BLaER1 (cell line): ENCODE data around the gene IP6K1.
A peak's percentile ranks its signal among the peaks of the same experiment; 100 is the strongest.
"Not testable (repeated sequence)": the region's sequence is repeated elsewhere in the genome, so short reads cannot be mapped to it uniquely, and the experiment has no call there.

Experiments
- H3K27ac ChIP-seq: shearing (Covaris generic); formaldehyde crosslinking; 2 replicates; pipeline ENCODE4 v1.8.1; 2022
- H3K27me3 ChIP-seq: shearing (Covaris generic); formaldehyde crosslinking; 2 replicates; pipeline ENCODE4 v1.8.1; 2022
- H3K36me3 ChIP-seq: shearing (Covaris generic); formaldehyde crosslinking; 2 replicates; pipeline ENCODE4 v1.8.1; 2022
- H3K4me1 ChIP-seq: shearing (Covaris generic); formaldehyde crosslinking; 2 replicates; pipeline ENCODE4 v1.8.1; 2022
- H3K4me2 ChIP-seq: shearing (Covaris generic); formaldehyde crosslinking; 2 replicates; pipeline ENCODE4 v1.8.1; 2022
- H3K4me3 ChIP-seq: shearing (Covaris generic); formaldehyde crosslinking; 2 replicates; pipeline ENCODE4 v1.8.1; 2022
- H3K9ac ChIP-seq: shearing (Covaris generic); formaldehyde crosslinking; 2 replicates; pipeline ENCODE4 v1.8.1; 2022
- H3K9me3 ChIP-seq: shearing (Covaris generic); formaldehyde crosslinking; 2 replicates; pipeline ENCODE4 v1.8.1; 2022
- H4K20me1 ChIP-seq: shearing (Covaris generic); formaldehyde crosslinking; 2 replicates; pipeline ENCODE4 v1.8.1; 2022
- Cebpa-rat ChIP-seq: shearing (Covaris generic); IDR thresholded peaks from 2 replicates; pipeline ENCODE4 v1.8.1; 2022

The IP6K1 gene

DNA sequence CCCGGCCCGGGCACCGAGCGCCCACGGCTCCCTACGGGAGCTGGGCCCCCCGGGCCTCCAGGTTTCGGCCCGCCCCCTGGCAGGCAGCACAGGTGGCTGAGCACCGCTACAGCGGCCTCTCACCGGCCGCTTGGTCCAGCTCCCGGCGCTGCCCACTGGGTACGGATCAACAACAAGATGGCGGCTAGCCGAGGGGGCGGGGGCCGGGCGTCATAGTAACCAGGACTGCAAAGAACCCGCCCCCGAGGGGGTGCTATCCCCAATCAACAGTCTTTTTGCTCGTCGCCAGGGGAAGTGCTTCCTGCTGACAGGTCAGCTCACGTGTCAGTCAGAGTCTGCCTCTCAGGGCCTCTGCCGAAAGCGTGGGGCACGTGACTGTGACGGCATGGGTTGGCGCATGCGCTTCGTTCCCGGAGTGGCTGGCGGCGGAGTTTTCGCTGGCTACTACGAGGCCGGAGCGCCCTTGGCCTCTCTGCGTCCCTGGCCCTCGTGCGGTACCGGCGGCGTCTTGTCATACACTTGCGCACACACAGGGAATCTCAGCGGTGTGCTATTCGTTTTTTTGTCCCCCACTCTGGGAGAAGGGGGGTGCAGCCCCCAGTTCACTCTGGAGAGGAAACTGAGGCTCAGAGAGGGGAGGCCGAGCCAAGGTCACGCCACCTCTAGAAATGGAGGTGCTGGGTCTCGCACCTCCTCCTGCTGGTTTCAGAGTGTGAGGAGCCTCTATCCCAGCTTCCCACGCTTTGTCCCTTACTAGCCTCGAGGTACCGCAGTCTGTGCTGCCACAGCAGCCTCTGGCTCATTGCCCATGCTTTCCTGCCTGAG, at the start of gene IP6K1:
IP6K1 (minus strand) TSS at position 186 of the 825 bp plus-strand sequence. CDS start 38,502 bp downstream, outside the sequence.
- H3K4me1 ChIP-seq: peaks cover 62% of the 10 kb centered on the region
- H3K36me3 ChIP-seq: peaks cover 27% of the 10 kb centered on the region
- no peaks in the 10 kb centered on the region for H3K27me3 ChIP-seq
- no peak for TF ChIP-seq Cebpa-rat
- peak within 1 kb of the TSS; percentile 96 for H3K4me3 ChIP-seq
- H3K4me2 ChIP-seq: peak within 1 kb of the TSS; percentile 99
- H3K9ac ChIP-seq: peak within 1 kb of the TSS; percentile 92
- H3K9me3 ChIP-seq: no peaks in the 10 kb centered on the region
- H3K27ac ChIP-seq: peak within 1 kb of the TSS; percentile 92
- H4K20me1 ChIP-seq: peaks cover 31% of the 10 kb centered on the region; the same call in 1 of the 2 replicates

DNA sequence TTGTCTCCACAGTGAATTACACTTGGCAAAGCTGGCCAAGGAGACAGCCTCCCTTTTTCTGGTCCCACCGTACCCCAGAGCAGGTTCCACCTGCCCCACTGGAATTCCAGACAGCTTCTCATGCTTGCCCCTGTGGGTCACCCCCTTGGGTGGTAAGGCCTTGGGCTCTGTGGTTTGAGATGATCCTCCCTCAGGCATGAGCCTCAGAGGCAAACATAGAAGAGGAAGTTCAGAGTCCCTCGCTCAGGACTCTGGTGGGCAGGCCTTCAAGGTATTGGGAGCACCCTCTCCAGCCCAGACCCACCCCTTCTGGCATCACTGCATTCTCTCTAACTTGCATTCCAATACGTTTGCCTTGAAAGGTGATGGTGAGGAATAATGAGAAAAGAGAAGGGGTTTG, 45.0 kb upstream of the IP6K1 start:
- H3K36me3 ChIP-seq: peaks cover 84% of the 10 kb centered on the region

DNA sequence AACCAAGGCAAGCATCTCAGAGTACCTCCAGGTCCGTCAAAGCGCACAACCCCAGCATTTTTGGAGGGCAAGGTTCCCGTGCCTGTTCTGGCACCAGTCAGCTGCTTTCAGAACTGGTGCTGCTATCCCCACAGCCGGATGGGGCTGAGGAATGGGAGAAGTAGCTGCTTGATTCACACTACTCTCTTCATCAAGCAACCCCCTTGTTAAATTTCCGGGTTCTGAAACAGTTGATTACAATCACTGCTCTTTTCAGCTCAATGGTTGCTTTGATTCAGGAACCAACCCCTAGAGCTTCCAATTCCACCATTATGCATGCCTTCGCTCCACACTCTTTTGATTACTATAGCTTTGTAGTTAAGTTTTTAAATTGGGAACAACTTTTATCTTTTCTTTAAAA, 39.7 kb upstream of the IP6K1 start:
- no peak for TF ChIP-seq Cebpa-rat
- H3K9ac ChIP-seq: no peak overlapping the region
- no peaks in the 10 kb centered on the region for H4K20me1 ChIP-seq
- peaks cover 40% of the 10 kb centered on the region for H3K36me3 ChIP-seq
- H3K4me1 ChIP-seq: peaks cover 5% of the 10 kb centered on the region; the same call in 1 of the 2 replicates
- no peak overlapping the region for H3K27ac ChIP-seq
- H3K9me3 ChIP-seq: no peaks in the 10 kb centered on the region
- H3K27me3 ChIP-seq: no peaks in the 10 kb centered on the region
- H3K4me2 ChIP-seq: no peak overlapping the region
- no peak overlapping the region for H3K4me3 ChIP-seq

More for the DNA sequence above, 45.0 kb upstream of the IP6K1 start:
- H3K27ac ChIP-seq: no peak overlapping the region
- no peaks in the 10 kb centered on the region for H3K27me3 ChIP-seq
- TF ChIP-seq Cebpa-rat: no peak
- no peak overlapping the region for H3K4me3 ChIP-seq
- peaks cover 10% of the 10 kb centered on the region; the same call in 1 of the 2 replicates for H3K4me1 ChIP-seq
- H3K9me3 ChIP-seq: no peaks in the 10 kb centered on the region
- no peaks in the 10 kb centered on the region for H4K20me1 ChIP-seq
- H3K9ac ChIP-seq: no peak overlapping the region
- H3K4me2 ChIP-seq: peak overlapping the region; percentile 1; the same call in 1 of the 2 replicates

DNA sequence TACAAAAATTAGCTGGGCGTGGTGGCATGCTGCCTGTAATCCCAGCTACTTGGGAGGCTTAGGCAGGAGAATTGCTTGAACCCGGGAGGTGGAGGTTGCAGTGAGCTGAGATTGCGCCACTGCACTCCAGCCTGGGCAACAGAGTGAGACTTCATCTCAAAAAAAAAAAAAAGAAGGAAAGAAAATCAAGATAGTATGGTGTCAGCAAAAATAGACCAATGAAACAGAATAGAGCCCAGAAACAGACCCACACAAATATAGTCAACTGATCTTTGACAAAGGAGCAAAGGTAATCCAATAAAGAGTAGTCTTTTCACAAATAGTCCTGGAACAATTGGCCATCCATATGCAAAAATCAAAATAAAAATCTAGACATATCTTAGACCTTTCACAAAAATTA, 36.8 kb upstream of the IP6K1 start:
- not testable (repeated sequence) for H3K27me3 ChIP-seq, H4K20me1 ChIP-seq, H3K4me1 ChIP-seq, H3K4me3 ChIP-seq, H3K9me3 ChIP-seq, H3K27ac ChIP-seq, H3K4me2 ChIP-seq, H3K9ac ChIP-seq
- H3K36me3 ChIP-seq: peaks cover 11% of the 10 kb centered on the region

DNA sequence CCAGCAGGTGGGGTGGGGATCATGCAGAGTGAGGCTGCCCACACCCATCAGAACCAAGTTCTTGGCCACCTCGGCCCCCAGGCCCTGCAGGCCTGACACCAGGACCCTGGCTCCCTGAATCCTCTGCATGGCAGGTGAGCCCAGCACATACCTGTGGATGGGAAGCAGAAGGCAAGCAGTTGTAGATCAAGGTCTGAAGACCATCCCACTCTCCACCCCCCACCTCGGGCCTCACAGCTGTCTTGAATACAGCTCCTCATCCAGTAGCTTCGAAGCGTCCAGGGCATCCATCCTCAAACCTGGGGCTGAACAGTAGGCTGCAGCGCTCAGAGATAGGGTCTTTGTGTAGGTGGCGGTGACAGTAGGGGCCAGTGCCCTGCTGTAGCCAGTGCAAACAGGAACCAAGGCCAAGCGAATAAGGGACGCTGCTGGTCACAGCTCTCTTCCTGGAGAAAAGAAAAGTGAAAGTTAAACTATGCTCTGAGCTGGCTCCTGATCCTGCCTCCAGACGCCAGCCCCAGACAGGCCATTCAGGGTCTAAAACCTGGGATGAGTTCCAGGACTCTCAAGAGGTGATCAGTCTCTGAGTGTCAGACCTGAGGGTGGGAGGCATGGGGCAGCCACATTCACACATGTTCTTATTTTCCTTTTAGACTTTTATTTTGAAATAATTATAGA, 27.3 kb upstream of the IP6K1 start, which contains the start of gene UBA7:
UBA7 (minus strand) TSS at position 457 of the 678 bp plus-strand sequence; CDS start at position 291, 166 bp downstream.
- Histone ChIP-seq H3K4me3 (peak within 1 kb of the TSS; percentile 62), H3K4me2 (peak within 1 kb of the TSS; percentile 97), H3K4me1 (peaks cover 84% of the 10 kb centered on the region)

DNA sequence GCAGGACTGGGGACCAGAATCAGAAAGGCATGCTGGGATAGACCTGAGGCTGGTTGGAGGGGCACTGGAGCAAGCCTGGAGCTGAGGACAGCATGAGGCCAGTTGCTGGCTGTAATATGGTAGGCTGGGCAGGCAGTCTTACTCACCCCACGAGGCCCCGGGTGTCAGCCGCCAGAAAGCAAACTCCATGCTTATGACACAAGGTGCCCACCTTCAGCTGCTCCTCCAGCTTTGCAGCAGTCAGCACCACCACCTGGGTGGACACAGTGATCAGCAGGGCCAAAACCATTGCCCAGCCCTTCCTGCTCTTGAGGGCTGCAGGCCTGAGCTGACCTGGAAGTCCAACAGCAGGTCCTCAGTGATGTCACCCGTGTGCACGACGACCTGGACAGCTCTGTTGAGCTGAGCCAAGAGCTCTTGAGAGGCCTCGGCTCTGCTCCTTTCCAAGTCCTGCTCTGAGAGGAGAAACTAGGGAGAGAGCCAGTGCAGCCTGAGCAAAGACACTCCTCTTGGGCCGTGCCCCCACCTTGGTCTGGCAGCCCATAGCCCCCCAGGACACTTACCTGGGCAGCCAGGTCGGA, 26.7 kb upstream of the IP6K1 start:
- H3K4me3 ChIP-seq: peak overlapping the region; percentile 62
- H4K20me1 ChIP-seq: no peaks in the 10 kb centered on the region
- H3K27me3 ChIP-seq: no peaks in the 10 kb centered on the region
- H3K36me3 ChIP-seq: peaks cover 46% of the 10 kb centered on the region
- TF ChIP-seq Cebpa-rat: no peak
- H3K9me3 ChIP-seq: no peaks in the 10 kb centered on the region
- H3K9ac ChIP-seq: peak overlapping the region; percentile 74
- H3K27ac ChIP-seq: peak overlapping the region; percentile 100
- H3K4me1 ChIP-seq: peaks cover 85% of the 10 kb centered on the region
- peak overlapping the region; percentile 97 for H3K4me2 ChIP-seq

More for the DNA sequence above, 27.3 kb upstream of the IP6K1 start, which contains the start of gene UBA7:
- Histone ChIP-seq H3K36me3 (peaks cover 42% of the 10 kb centered on the region), H4K20me1 (no peaks in the 10 kb centered on the region), H3K27me3 (no peaks in the 10 kb centered on the region), H3K9ac (peak within 1 kb of the TSS; percentile 74), H3K9me3 (no peaks in the 10 kb centered on the region), H3K27ac (peak within 1 kb of the TSS; percentile 100)
- TF ChIP-seq Cebpa-rat: no peak

DNA sequence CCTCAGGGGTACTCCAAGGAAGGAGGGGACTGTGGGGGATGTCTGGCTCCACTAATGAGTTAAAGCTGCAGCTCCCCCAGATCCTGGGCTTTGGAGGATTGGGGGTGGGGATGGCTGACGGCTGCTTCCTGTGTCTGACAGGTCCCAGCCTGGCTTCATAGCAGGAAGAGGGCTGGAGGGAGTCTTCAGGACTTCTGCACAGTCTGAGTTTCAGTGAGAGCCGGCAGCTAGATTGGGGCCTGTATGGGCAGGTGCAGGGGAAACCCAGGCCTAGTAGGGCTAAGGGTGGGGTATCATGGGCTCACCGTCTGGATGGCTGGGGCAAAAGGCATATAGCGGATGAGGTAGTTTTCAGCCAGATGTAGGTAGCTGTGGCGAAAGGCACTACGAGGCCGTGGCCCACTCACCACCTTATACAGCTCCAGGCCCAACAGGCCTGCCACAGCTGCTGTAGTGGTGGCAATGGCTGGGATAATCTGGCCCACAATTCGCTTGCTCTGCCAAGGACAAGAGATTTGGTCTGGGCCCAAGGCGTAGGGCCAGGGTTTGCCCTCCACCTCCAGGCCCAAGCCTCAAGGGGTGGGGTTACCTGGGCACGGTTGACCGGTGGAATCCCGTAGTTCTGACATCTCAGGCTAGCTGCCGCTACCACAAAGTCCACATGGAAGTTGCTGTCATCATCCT, 21.2 kb upstream of the IP6K1 start:
- H3K9ac ChIP-seq: peak overlapping the region; percentile 99
- H4K20me1 ChIP-seq: no peaks in the 10 kb centered on the region
- no peak for TF ChIP-seq Cebpa-rat
- peaks cover 81% of the 10 kb centered on the region for H3K4me1 ChIP-seq
- no peaks in the 10 kb centered on the region for H3K9me3 ChIP-seq
- H3K36me3 ChIP-seq: peaks cover 44% of the 10 kb centered on the region
- H3K27me3 ChIP-seq: no peaks in the 10 kb centered on the region
- H3K4me2 ChIP-seq: peak overlapping the region; percentile 97
- H3K4me3 ChIP-seq: peak overlapping the region; percentile 64; the same call in 1 of the 2 replicates
- peak overlapping the region; percentile 100 for H3K27ac ChIP-seq

DNA sequence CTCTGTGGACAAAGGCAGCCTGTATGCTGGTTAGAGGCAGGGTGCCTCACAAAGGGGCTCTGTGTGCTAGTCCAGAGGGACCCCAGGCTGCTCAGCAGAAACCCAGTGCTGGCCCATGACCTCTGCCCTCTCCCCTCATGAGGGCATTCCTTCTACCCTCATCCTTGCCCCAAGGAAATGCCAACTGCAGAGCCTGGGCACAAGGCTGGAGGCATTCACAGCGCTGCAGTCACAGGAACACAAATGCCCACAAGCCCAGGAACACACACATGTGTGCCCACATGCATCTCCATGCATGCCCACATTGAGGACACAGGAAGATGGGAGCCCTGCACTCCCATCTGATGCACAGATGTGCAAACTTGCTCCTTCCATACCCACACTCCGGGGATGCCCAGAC, 20.5 kb upstream of the IP6K1 start:
- Histone ChIP-seq H3K9me3 (no peaks in the 10 kb centered on the region), H3K36me3 (peaks cover 37% of the 10 kb centered on the region), H3K4me3 (peak overlapping the region; percentile 64), H3K27ac (peak overlapping the region; percentile 100), H3K4me2 (peak overlapping the region; percentile 97), H3K9ac (peak overlapping the region; percentile 99), H4K20me1 (no peaks in the 10 kb centered on the region), H3K4me1 (peaks cover 80% of the 10 kb centered on the region), H3K27me3 (peaks cover 5% of the 10 kb centered on the region)
- TF ChIP-seq Cebpa-rat: no peak
